Stimulated activated CD4-positive, alpha-beta T cell treated with anti-CD3 and anti-CD28 coated beads, Interleukin-15, amount 100 ng/mL, for 24 hours (primary cell): ENCODE results near the gene DSTN.

Experiments
- DNase-seq: peaks from one replicate; pipeline ENCODE4 v3.0.0-alpha.2; 2020

Gene DSTN

GRCh38 chr20:17640146-17640874 is 70.4 kb downstream of the DSTN start:
- DNase-seq = no peak

- no peak for DNase-seq
These were observed 71.1 kb downstream of the DSTN start for GRCh38 chr20:17640875-17641378.

- DNase-seq = no peak
These were observed 71.7 kb downstream of the DSTN start for GRCh38 chr20:17641520-17641964.

GRCh38 chr20:17641993-17642392 is 72.1 kb downstream of the DSTN start:
- no peak for DNase-seq

- no peak for DNase-seq
These were observed 72.8 kb downstream of the DSTN start for GRCh38 chr20:17642404-17643269.

- no peak for DNase-seq
These were observed 73.8 kb downstream of the DSTN start for GRCh38 chr20:17643531-17644188.

- DNase-seq = no peak
These were observed 74.6 kb downstream of the DSTN start for GRCh38 chr20:17644451-17644850.

GRCh38 chr20:17645010-17645409 is 75.1 kb downstream of the DSTN start:
- DNase-seq = no peak

GRCh38 chr20:17645546-17646208 is 75.8 kb downstream of the DSTN start:
- DNase-seq = no peak

- no peak for DNase-seq
These were observed 76.5 kb downstream of the DSTN start for GRCh38 chr20:17646209-17646960.

GRCh38 chr20:17646961-17647301 is 77.1 kb downstream of the DSTN start:
- DNase-seq = no peak

GRCh38 chr20:17647391-17648314 is 77.8 kb downstream of the DSTN start:
- DNase-seq = no peak

GRCh38 chr20:17648315-17648646 is 78.4 kb downstream of the DSTN start:
- DNase-seq = no peak

GRCh38 chr20:17648791-17649730 is 79.2 kb downstream of the DSTN start:
- peak; percentile 40 for DNase-seq

GRCh38 chr20:17650301-17651128 is 80.6 kb downstream of the DSTN start:
- DNase-seq = no peak

- DNase-seq = no peak
These were observed 81.4 kb downstream of the DSTN start for GRCh38 chr20:17651129-17651759.

GRCh38 chr20:17651760-17652388 is 82.0 kb downstream of the DSTN start:
- DNase-seq = no peak

GRCh38 chr20:17652411-17652810 is 82.5 kb downstream of the DSTN start:
- no peak for DNase-seq
